A673 (cell line): ENCODE results near the gene RFX2.

Experiments used
- CTCF ChIP-seq: fragments of 300-800, 200-600 bp; sonication (generic); conservative IDR thresholded peaks from 2 replicates; pipeline ENCODE4 v1.5.1; 2017; ENCODE audit warnings: low read depth, mild to moderate bottlenecking, antibody characterized with exemption, low read length, moderate library complexity, mixed read lengths
- EZH2 ChIP-seq: fragments of 200-600 bp; sonication (generic); IDR thresholded peaks from 2 replicates; pipeline ENCODE4 v1.6.1; 2017; ENCODE audit warnings: borderline replicate concordance, low read depth, mild to moderate bottlenecking, mixed read lengths, antibody characterized with exemption, low read length; ENCODE audit not compliant: poor library complexity, severe bottlenecking

GRCh38 chr19:5974721-5975387, 135.4 kb downstream of the RFX2 start:
- no peak for TF ChIP-seq EZH2
- TF ChIP-seq CTCF = no peak
